Motor neuron (in vitro differentiated cells): Measurements from ENCODE around the gene CELF1. TPM values are rescaled to one million over a fixed set of nuclear protein-coding genes. Genes with fewer than 3 reads are reported as not detected.
"Not testable (repeated sequence)": the region's sequence is repeated elsewhere in the genome, so short reads cannot be mapped to it uniquely, and the experiment has no call there.

ENCODE experiments used
- ATAC-seq, 8 experiments: fragments of 200-7000 bp; cut with Tn5 transposase; replicated peaks in 6 of 8; 2 replicates each; pipeline ENCODE4 v1.8.0; 2021; ENCODE audit warnings: mild to moderate bottlenecking in 8 of 8, moderate library complexity in 8 of 8
- H3K27ac ChIP-seq, 2 donors: fragments of 250-450 bp; sonication (Bioruptor Pico); 2 replicates each; pipeline ENCODE4 v1.9.0; 2021; ENCODE audit warnings: antibody characterized with exemption in 2 of 2, mild to moderate bottlenecking in 2 of 2, moderate library complexity in 1 of 2
- H3K4me1 ChIP-seq, 2 donors: fragments of 250-450 bp; sonication (Bioruptor Pico); replicated peaks in 1 of 2; 2 replicates each; pipeline ENCODE4 v1.6.1; 2021; ENCODE audit warnings: antibody characterized with exemption in 2 of 2, mild to moderate bottlenecking in 2 of 2, moderate library complexity in 1 of 2
- H3K4me3 ChIP-seq, 5 donors: fragments of 250-450 bp; sonication (Bioruptor Pico); 2 replicates each; pipeline ENCODE4 v1.9.0; 2021; ENCODE audit warnings: antibody characterized with exemption in 5 of 5, mild to moderate bottlenecking in 5 of 5, moderate library complexity in 4 of 5
- WGBS, 10 experiments: fragments of 450-650 bp; shearing (Covaris generic); methylation state at CpG; one replicate each; pipeline ENCODE4 v1.0.0; 2022; 5-methylcytosine and 5-hydroxymethylcytosine counted together
- in situ Hi-C, 9 experiments: fragments of 400-800 bp; cut with MboI; loops; one replicate each; pipeline ENCODE4 v1.15.0; 2021; ENCODE audit warnings: low sequenced_read_pairs in 9 of 9, low pct_unique_long_range_greater_than_20kb in 2 of 9; ENCODE audit not compliant: unreplicated experiment in 9 of 9
- total RNA-seq, 8 experiments: library from RNA; unstranded; fragments of 300-600 nt; gene quantifications; 2 replicates each; pipeline versions ENCODE4 v1.2.3 to v1.2.4, GENCODE V29; 2022

CELF1 gene
- total RNA-seq, 8 experiments from 2014 or later: 47.2 to 125 (median 106) TPM

- ATAC-seq: no peak
- Histone ChIP-seq H3K4me1 (peaks cover 11 to 14% of the 10 kb centered on the region in 2 donors), H3K27ac (no peak overlapping the region), H3K4me3 (no peak overlapping the region)
- WGBS, 10 experiments: 80 to 100% (median 94%) methylated on average over 1 to 2 of the region's 2 CpGs; no CpG with 5 or more reads in 4 of the 10 experiments
- in situ Hi-C loops: no loop called here
Observed at GRCh38 chr11:47460571-47461235, 92.2 kb downstream of the CELF1 start.

- in situ Hi-C loops, H3K4me3 ChIP-seq, H3K27ac ChIP-seq, H3K4me1 ChIP-seq: not testable (repeated sequence)
- peak; percentile 85 to 94 (median 88) for ATAC-seq
- 0 to 69% (median 14%) methylated on average over 1 to 5 of the region's 8 CpGs; no CpG with 5 or more reads in 1 of the 10 experiments for WGBS, 10 experiments
Observed at GRCh38 chr11:47454258-47454671, 98.7 kb downstream of the CELF1 start.

GRCh38 chr11:47453365-47453764 is 99.6 kb downstream of the CELF1 start:
- no peak for ATAC-seq
- WGBS, 10 experiments: 90 to 100% (median 97%) methylated on average over 2 to 8 of the region's 8 CpGs; no CpG with 5 or more reads in 5 of the 10 experiments
- no peaks in the 10 kb centered on the region for H3K4me1 ChIP-seq
- in situ Hi-C loops: no loop called here
- H3K4me3 ChIP-seq: no peak overlapping the region
- H3K27ac ChIP-seq: no peak overlapping the region

- ATAC-seq: no peak
- WGBS, 10 experiments: 29 to 100% (median 82%) methylated on average over 1 to 3 of the region's 4 CpGs; no CpG with 5 or more reads in 3 of the 10 experiments
- Histone ChIP-seq H3K27ac (no peak overlapping the region), H3K4me1 (no peaks in the 10 kb centered on the region), H3K4me3 (no peak overlapping the region)
- in situ Hi-C loops: no loop called here
Observed at GRCh38 chr11:47451990-47452389, 100.9 kb downstream of the CELF1 start.

GRCh38 chr11:47451436-47451835 is 101.5 kb downstream of the CELF1 start:
- Histone ChIP-seq H3K4me1 (no peaks in the 10 kb centered on the region), H3K4me3 (no peak overlapping the region), H3K27ac (no peak overlapping the region)
- WGBS, 10 experiments: 0 to 96% (median 77%) methylated on average over 1 to 4 of the region's 4 CpGs; no CpG with 5 or more reads in 4 of the 10 experiments
- ATAC-seq: peak in 3 of 8 experiments; percentile 37 to 48 (median 47)
- in situ Hi-C loops: no loop called here

GRCh38 chr11:47449541-47449940 is 103.4 kb downstream of the CELF1 start:
- Histone ChIP-seq H3K4me3 (no peak overlapping the region), H3K4me1 (no peaks in the 10 kb centered on the region), H3K27ac (no peak overlapping the region)
- 68 to 92% (median 83%) methylated on average over 2 to 6 of the region's 8 CpGs; no CpG with 5 or more reads in 4 of the 10 experiments for WGBS, 10 experiments
- in situ Hi-C loops: no loop called here
- no peak for ATAC-seq

- 62 to 87% (median 82%) methylated on average over 1 to 4 of the region's 32 CpGs; no CpG with 5 or more reads in 6 of the 10 experiments for WGBS, 10 experiments
- Histone ChIP-seq H3K4me3 (no peak within 1 kb of the TSS), H3K27ac (no peak within 1 kb of the TSS), H3K4me1 (no peaks in the 10 kb centered on the region)
- ATAC-seq: peak in 1 of 8 experiments; percentile 15
- in situ Hi-C loops: no loop called here
Observed at GRCh38 chr11:47448566-47449427, 104.1 kb downstream of the CELF1 start, which contains the start of gene RAPSN. Gene RAPSN, minus strand, starts transcription at chr11:47449136. Its CDS starts 172 bp downstream, at chr11:47448964.

- no peaks in the 10 kb centered on the region for H3K4me1 ChIP-seq
- in situ Hi-C loops: no loop called here
- ATAC-seq: no peak
- WGBS, 10 experiments: no CpG with 5 or more reads among the region's 12 CpGs
- no peak overlapping the region for H3K4me3 ChIP-seq
- no peak overlapping the region for H3K27ac ChIP-seq
Observed at GRCh38 chr11:47447906-47448305, 105.0 kb downstream of the CELF1 start.

GRCh38 chr11:47446833-47447232 is 106.1 kb downstream of the CELF1 start:
- ATAC-seq: no peak
- in situ Hi-C loops: no loop called here
- H3K4me3 ChIP-seq: no peak overlapping the region
- H3K4me1 ChIP-seq: no peaks in the 10 kb centered on the region
- WGBS, 10 experiments: 25 to 94% (median 75%) methylated on average over 1 to 5 of the region's 9 CpGs; no CpG with 5 or more reads in 6 of the 10 experiments
- H3K27ac ChIP-seq: no peak overlapping the region

- in situ Hi-C loops: no loop called here
- WGBS, 10 experiments: 25 to 100% (median 92%) methylated on average over 1 to 4 of the region's 4 CpGs; no CpG with 5 or more reads in 1 of the 10 experiments
- Histone ChIP-seq H3K4me1 (no peaks in the 10 kb centered on the region), H3K27ac (no peak overlapping the region), H3K4me3 (no peak overlapping the region)
- ATAC-seq: no peak
Observed at GRCh38 chr11:47445840-47446239, 107.1 kb downstream of the CELF1 start.

GRCh38 chr11:47443817-47444216 is 109.1 kb downstream of the CELF1 start:
- no peak for ATAC-seq
- no peak overlapping the region for H3K4me3 ChIP-seq
- 67 to 100% (median 85%) methylated on average over 2 to 3 of the region's 3 CpGs; no CpG with 5 or more reads in 1 of the 10 experiments for WGBS, 10 experiments
- in situ Hi-C loops: no loop called here
- H3K27ac ChIP-seq: no peak overlapping the region
- H3K4me1 ChIP-seq: no peaks in the 10 kb centered on the region

GRCh38 chr11:47443028-47443700 is 109.8 kb downstream of the CELF1 start:
- in situ Hi-C loops: no loop called here
- no peaks in the 10 kb centered on the region for H3K4me1 ChIP-seq
- ATAC-seq: peak in 1 of 8 experiments; percentile 49
- WGBS, 10 experiments: 66 to 96% (median 83%) methylated on average over 2 to 9 of the region's 12 CpGs; no CpG with 5 or more reads in 3 of the 10 experiments
- H3K4me3 ChIP-seq: no peak overlapping the region
- no peak overlapping the region for H3K27ac ChIP-seq

- Histone ChIP-seq H3K4me1 (no peaks in the 10 kb centered on the region), H3K27ac (no peak overlapping the region), H3K4me3 (no peak overlapping the region)
- in situ Hi-C loops: no loop called here
- no peak for ATAC-seq
- 81 to 100% methylated on average over 1 to 5 of the region's 8 CpGs; no CpG with 5 or more reads in 8 of the 10 experiments for WGBS, 10 experiments
Observed at GRCh38 chr11:47442514-47442913, 110.4 kb downstream of the CELF1 start.
